Endothelial cell of umbilical vein (primary cell): ENCODE results near the gene PAM16. TPM values are rescaled to one million over a fixed set of nuclear protein-coding genes. Genes with fewer than 3 reads are reported as not detected.

Experiments
- BruUV-seq: library from RNA; stranded (reverse); fragments of 400-500 nt; replicated peaks from 2 replicates; lab custom pipeline; 2021; lab: Mats Ljungman, UMichigan
- CTCF ChIA-PET: fragments of 300-600, 350-600 bp; sonication (Branson Sonifier 250); formaldehyde crosslinking; loops from one replicate; lab custom pipeline; 2021; ENCODE audit warnings: antibody characterized with exemption, inconsistent platforms; lab: Charles Lee
- POLR2A ChIA-PET: fragments of 300-600, 350-600 bp; sonication (Branson Sonifier 250); formaldehyde crosslinking; loops from one replicate; lab custom pipeline; 2021; ENCODE audit warnings: antibody characterized with exemption, inconsistent platforms; lab: Charles Lee
- DNase-seq: peaks from one replicate; pipeline ENCODE4 v3.0.0-alpha.2; 2011; ENCODE audit warnings: low read depth, low spot score
- FAIRE-seq: peaks from 2 replicates; lab custom pipeline; 2011; peaks lifted over from hg19 to GRCh38; lab: Jason Lieb, UNC
- H2AFZ ChIP-seq: 2 replicates; pipeline ENCODE4 v1.6.0; 2012; ENCODE audit warnings: low read depth, low read length, control low read depth, inconsistent platforms
- H3K27ac ChIP-seq: 2 replicates; pipeline ENCODE4 v1.5.1; 2011; ENCODE audit warnings: low read depth, mild to moderate bottlenecking, control low read depth, low read length, moderate library complexity; ENCODE audit not compliant: insufficient read depth
- H3K27me3 ChIP-seq, 2 experiments: 2 replicates each; pipeline versions ENCODE4 v1.6.0 to v1.6.1; 2011; ENCODE audit warnings: low read length in 2 of 2, mixed read lengths in 1 of 2; ENCODE audit not compliant: control insufficient read depth in 2 of 2, insufficient read depth in 2 of 2
- H3K36me3 ChIP-seq, 2 experiments: 2 replicates in 1 of 2; 3 replicates in 1 of 2; pipeline ENCODE4 v1.5.1; 2011; ENCODE audit warnings: low read length in 2 of 2, mild to moderate bottlenecking in 1 of 2, moderate library complexity in 1 of 2; ENCODE audit not compliant: control insufficient read depth in 2 of 2, insufficient read depth in 2 of 2; ENCODE audit errors: extremely low read depth in 1 of 2
- H3K4me1 ChIP-seq: 3 replicates; pipeline ENCODE4 v1.5.1; 2011; ENCODE audit warnings: mild to moderate bottlenecking, low read length; ENCODE audit not compliant: control insufficient read depth, insufficient read depth; ENCODE audit errors: extremely low read depth
- H3K4me2 ChIP-seq: 2 replicates; pipeline ENCODE4 v1.6.1; 2011; ENCODE audit warnings: low read length, control low read depth, mixed read lengths; ENCODE audit not compliant: insufficient read depth
- H3K4me3 ChIP-seq, 3 experiments: fragments of 200-600 bp in 1 of 3; sonication (generic), shearing (Covaris generic) in 1 of 3; replicated peaks in 1 of 3; 2 replicates each; pipeline ENCODE4 v1.5.1; 2011 to 2016; ENCODE audit warnings: control low read depth in 3 of 3, low read length in 3 of 3, mild to moderate bottlenecking in 2 of 3, inconsistent platforms in 1 of 3, low read depth in 1 of 3, moderate library complexity in 1 of 3; ENCODE audit not compliant: insufficient read depth in 1 of 3
- H3K79me2 ChIP-seq: 2 replicates; pipeline ENCODE4 v1.6.0; 2012; ENCODE audit warnings: low read length, inconsistent platforms; ENCODE audit not compliant: control insufficient read depth, insufficient read depth
- H3K9ac ChIP-seq: replicated peaks from 2 replicates; pipeline ENCODE3; 2011; ENCODE audit warnings: low read length, control low read depth; ENCODE audit not compliant: insufficient read depth; ENCODE audit errors: extremely low read depth
- H3K9me1 ChIP-seq: replicated peaks from 3 replicates; pipeline ENCODE4 v1.6.0; 2011; ENCODE audit warnings: mild to moderate bottlenecking, low read length; ENCODE audit not compliant: control insufficient read depth, insufficient read depth; ENCODE audit errors: extremely low read depth
- H3K9me3 ChIP-seq: replicated peaks from 2 replicates; pipeline ENCODE4 v1.5.1; 2012; ENCODE audit warnings: low read length, inconsistent platforms; ENCODE audit not compliant: control insufficient read depth, insufficient read depth
- H4K20me1 ChIP-seq: replicated peaks from 2 replicates; pipeline ENCODE3; 2011; ENCODE audit warnings: mild to moderate bottlenecking, low read length; ENCODE audit not compliant: control insufficient read depth, insufficient read depth; ENCODE audit errors: extremely low read depth
- CTCF ChIP-seq, 2 donors: IDR thresholded peaks; 1 replicate in 1 of 2; 2 replicates in 1 of 2; pipeline ENCODE4 v1.5.1; 2011; ENCODE audit warnings: low read length in 2 of 2, mild to moderate bottlenecking in 2 of 2, moderate library complexity in 2 of 2, control low read depth in 1 of 2, inconsistent platforms in 1 of 2, low read depth in 1 of 2; ENCODE audit not compliant: insufficient read depth in 1 of 2; ENCODE audit errors: extremely low read depth in 1 of 2
- EZH2 ChIP-seq: IDR thresholded peaks from 2 replicates; pipeline ENCODE4 v1.6.1; 2012; ENCODE audit warnings: borderline replicate concordance, low read depth, mild to moderate bottlenecking, moderate library complexity, low read length, inconsistent platforms; ENCODE audit not compliant: severe bottlenecking
- JUN ChIP-seq: IDR thresholded peaks from 2 replicates; pipeline ENCODE4 v1.6.1; 2011; ENCODE audit warnings: borderline replicate concordance, low read depth; ENCODE audit not compliant: insufficient read length, insufficient read depth
- MYC ChIP-seq: IDR thresholded peaks from one replicate; pipeline ENCODE4 v1.6.1; 2011; ENCODE audit warnings: mild to moderate bottlenecking, low read depth, low read length
- POLR2A ChIP-seq: IDR thresholded peaks from 2 replicates; pipeline ENCODE4 v1.6.1; 2012; ENCODE audit warnings: low read depth, mild to moderate bottlenecking, control low read depth, low read length
- POLR2AphosphoS5 ChIP-seq: IDR thresholded peaks from 2 replicates; pipeline ENCODE4 v1.6.1; 2012; ENCODE audit warnings: low read depth, mild to moderate bottlenecking, control low read depth, low read length, moderate library complexity; ENCODE audit not compliant: insufficient read depth
- dilution Hi-C: fragments of 300-500 bp; cut with MboI; formaldehyde crosslinking; loops from one replicate; pipeline ENCODE4 v1.15.0; 2019; ENCODE audit warnings: low sequenced_read_pairs; ENCODE audit not compliant: extremely low pct_ligation_motif_present
- intact Hi-C: fragments of 100-400 bp; cut with micrococcal nuclease; formaldehyde crosslinking; loops from one replicate; pipeline ENCODE4 v1.10.0; 2022
- polyA plus RNA-seq, 4 experiments: library from polyadenylated mRNA; depleted of rRNA in 3 of 4; stranded (reverse) in 3 of 4; unstranded in 1 of 4; fragments of >200 nt; gene quantifications; 2 replicates each; pipeline versions ENCODE4 v1.2.1 to v1.2.3, GENCODE V29; 2011 to 2012; ENCODE audit warnings: missing spikeins in 1 of 4
- total RNA-seq: library from RNA; stranded (reverse); gene quantifications from 2 replicates; pipeline ENCODE4 v1.2.3, GENCODE V29; 2021
- TF ChIP-seq, protein P1 (sequence below): IDR thresholded peaks from 2 replicates; pipeline ENCODE4 v1.6.1; 2011; ENCODE audit not compliant: insufficient read depth, insufficient read length

PAM16 gene
- total and polyA plus RNA-seq, 2 donors (not counting 3 experiments of a cell fraction or from before 2014, with no cell fraction given), result 40.0 to 67.2 TPM

DNA sequence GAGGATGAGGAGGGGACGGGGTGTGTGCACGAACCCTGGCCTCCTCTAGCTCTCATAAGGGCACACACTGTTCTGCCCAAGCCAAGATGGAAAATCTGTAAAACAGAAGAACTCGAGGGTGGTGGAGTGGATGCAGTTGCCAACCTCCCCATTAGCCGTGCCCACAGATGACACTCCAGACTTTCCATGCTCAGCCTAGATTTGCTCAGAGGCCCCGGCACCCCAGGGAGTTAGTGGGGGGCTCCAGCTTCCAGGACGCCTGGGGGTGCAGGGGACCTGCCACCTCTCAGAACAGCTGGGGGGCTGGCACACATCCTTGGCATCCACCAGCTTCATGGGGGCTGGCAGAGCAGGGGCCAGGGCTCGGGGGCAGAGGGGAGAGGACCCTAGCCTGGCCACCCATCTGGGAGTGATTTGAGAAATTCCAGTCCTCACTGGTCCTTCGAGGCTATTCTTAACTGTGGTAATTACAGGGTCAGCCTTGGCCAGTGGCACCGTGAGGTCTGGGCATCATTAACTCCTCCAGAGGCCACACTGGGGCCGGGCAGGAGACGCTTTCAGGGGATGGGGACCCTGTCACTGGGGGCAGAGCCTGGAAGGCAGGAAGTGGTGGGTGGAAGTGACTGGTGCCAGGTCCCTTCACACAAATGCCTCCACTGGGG lies 34.8 kb upstream of the PAM16 start:
- Histone ChIP-seq H3K4me1 (peaks cover 22% of the 10 kb centered on the region), H3K27me3 (no peaks in the 10 kb centered on the region), H3K27ac (no peak overlapping the region), H3K36me3 (peaks cover 0 to 18% of the 10 kb centered on the region in 2 experiments), H3K4me3 (no peak overlapping the region), H3K4me2 (no peak overlapping the region), H3K79me2 (no peaks in the 10 kb centered on the region), H4K20me1 (no peaks in the 10 kb centered on the region), H3K9me3 (no peaks in the 10 kb centered on the region), H3K9ac (no peak overlapping the region), H2AFZ (no peak overlapping the region), H3K9me1 (no peaks in the 10 kb centered on the region)
- FAIRE-seq, result no peak
- intact Hi-C loops, result no loop called here
- ChIA-PET CTCF (interaction anchor here (1.0 to 2.5 kb wide), 4 partner anchors 13 to 27 kb away, joined by 3 to 18 read pairs (median 6); no protein-coding TSS in a partner anchor), POLR2A (interaction anchor here (0.6 kb wide), 1 partner anchor 37 kb away, joined by 3 read pairs; no protein-coding TSS in a partner anchor)
- no peak for DNase-seq
- dilution Hi-C loops, result no loop called here
- no TSS peak for BruUV-seq
- TF ChIP-seq JUN, result no peak

DNA sequence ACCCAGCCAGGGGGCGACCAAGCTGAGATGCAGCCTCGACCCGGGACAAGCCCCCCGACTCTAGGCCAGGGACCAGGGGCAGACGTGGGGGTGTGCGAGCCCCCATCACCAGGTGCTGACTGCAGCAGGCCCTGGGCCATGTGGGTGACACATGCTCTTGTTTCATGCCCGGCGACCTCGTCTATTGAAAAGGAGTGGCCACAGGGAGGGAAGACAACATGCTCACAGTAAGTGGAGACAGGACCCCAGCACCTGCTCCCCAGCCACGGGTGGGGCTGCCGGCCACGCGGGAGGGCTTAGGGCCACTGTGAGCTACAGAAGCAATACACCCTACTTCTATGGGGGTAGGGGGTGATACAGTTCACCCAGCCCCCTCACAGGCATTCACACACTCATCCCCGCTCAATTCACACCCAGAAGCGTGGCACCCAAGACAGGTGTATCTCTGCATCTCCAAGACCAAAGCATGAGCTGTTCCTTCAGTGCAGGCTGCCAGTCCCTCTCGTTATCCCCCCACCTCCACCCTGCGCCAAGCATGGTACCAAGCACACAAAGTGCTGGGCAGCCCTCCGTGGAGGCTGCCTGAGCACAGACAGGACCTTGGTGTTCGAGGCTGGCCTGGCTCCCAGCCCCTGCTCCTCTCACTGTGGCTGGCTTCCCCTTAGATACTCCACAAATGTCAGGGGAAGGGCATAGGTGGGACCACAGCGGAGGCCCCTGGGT lies 34.1 kb upstream of the PAM16 start:
- Histone ChIP-seq H3K27ac (no peak overlapping the region), H3K4me1 (peaks cover 22% of the 10 kb centered on the region)
- dilution Hi-C loops, result no loop called here

More for the DNA sequence above, 34.1 kb upstream of the PAM16 start:
- intact Hi-C loops, result no loop called here
- H3K4me2 ChIP-seq, result no peak overlapping the region
- H2AFZ ChIP-seq, result no peak overlapping the region
- POLR2A ChIA-PET, result no interaction called here
- TF ChIP-seq POLR2A (no peak), POLR2AphosphoS5 (no peak), EZH2 (no peak), MYC (no peak), CTCF (IDR thresholded peaks at IDR 0.05; ENCODE audit: extremely low read depth in 1 of 2, insufficient read depth in 1 of 2, low read depth in 1 of 2, low read length in 2 of 2) (no peak)
- TF ChIP-seq, protein P1, sequence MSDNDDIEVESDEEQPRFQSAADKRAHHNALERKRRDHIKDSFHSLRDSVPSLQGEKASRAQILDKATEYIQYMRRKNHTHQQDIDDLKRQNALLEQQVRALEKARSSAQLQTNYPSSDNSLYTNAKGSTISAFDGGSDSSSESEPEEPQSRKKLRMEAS, result no peak
- no peak for FAIRE-seq
- no peak overlapping the region for H3K9ac ChIP-seq
- no peaks in the 10 kb centered on the region for H4K20me1 ChIP-seq
- DNase-seq, result no peak
- H3K4me3 ChIP-seq, result no peak overlapping the region
- CTCF ChIA-PET, result interaction anchor here (2.5 kb wide), 1 partner anchor 18 kb away, joined by 18 read pairs; no protein-coding TSS in a partner anchor
- peaks cover 0 to 15% of the 10 kb centered on the region in 2 experiments for H3K36me3 ChIP-seq
- no peaks in the 10 kb centered on the region for H3K9me1 ChIP-seq
- no peaks in the 10 kb centered on the region for H3K79me2 ChIP-seq
- H3K9me3 ChIP-seq, result no peaks in the 10 kb centered on the region
- H3K27me3 ChIP-seq, result no peaks in the 10 kb centered on the region
- no TSS peak for BruUV-seq
